HG03575 (cell line): ENCODE data around the gene NCAM1.

Experiments used
- ATAC-seq: cut with Tn5 transposase; IDR thresholded peaks from one replicate; pipeline ENCODE4 v1.9.1; 2021; ENCODE audit not compliant: unreplicated experiment, insufficient number of reproducible peaks, low FRiP score; ENCODE audit errors: extremely low read depth

Gene NCAM1

GRCh38 chr11:113178381-113179070, 217.3 kb downstream of the NCAM1 start:
- ATAC-seq: no peak

- ATAC-seq: no peak
Observed at GRCh38 chr11:113179181-113179704, 218.0 kb downstream of the NCAM1 start.

- no peak for ATAC-seq
Observed at GRCh38 chr11:113181094-113181493, 219.9 kb downstream of the NCAM1 start.

- no peak for ATAC-seq
Observed at GRCh38 chr11:113182288-113182687, 221.1 kb downstream of the NCAM1 start.

- ATAC-seq: no peak
Observed at GRCh38 chr11:113184498-113184897, 223.3 kb downstream of the NCAM1 start.

GRCh38 chr11:113188371-113188834, 227.2 kb downstream of the NCAM1 start:
- ATAC-seq: no peak

- no peak for ATAC-seq
Observed at GRCh38 chr11:113189909-113190667, 228.9 kb downstream of the NCAM1 start.

- ATAC-seq: no peak
Observed at GRCh38 chr11:113192121-113192925, 231.1 kb downstream of the NCAM1 start.

- no peak for ATAC-seq
Observed at GRCh38 chr11:113193016-113193415, 231.8 kb downstream of the NCAM1 start.

- no peak for ATAC-seq
Observed at GRCh38 chr11:113193946-113194345, 232.7 kb downstream of the NCAM1 start.

- no peak for ATAC-seq
Observed at GRCh38 chr11:113195728-113196127, 234.5 kb downstream of the NCAM1 start.

GRCh38 chr11:113197446-113197845, 236.2 kb downstream of the NCAM1 start:
- ATAC-seq: no peak

- no peak for ATAC-seq
Observed at GRCh38 chr11:113198972-113199661, 237.9 kb downstream of the NCAM1 start.

- ATAC-seq: no peak
Observed at GRCh38 chr11:113199866-113200265, 238.6 kb downstream of the NCAM1 start.

GRCh38 chr11:113201054-113201818, 240.0 kb downstream of the NCAM1 start:
- no peak for ATAC-seq

- ATAC-seq: no peak
Observed at GRCh38 chr11:113202431-113202830, 241.2 kb downstream of the NCAM1 start.

- no peak for ATAC-seq
Observed at GRCh38 chr11:113203141-113203753, 242.0 kb downstream of the NCAM1 start.

GRCh38 chr11:113204280-113204679, 243.1 kb downstream of the NCAM1 start:
- ATAC-seq: no peak
